GM21390 (cell line): ENCODE results near the gene LCN6.

Source experiments
- ATAC-seq: cut with Tn5 transposase; IDR thresholded peaks from one replicate; pipeline ENCODE4 v1.9.1; 2021; ENCODE audit not compliant: unreplicated experiment

Gene LCN6

GRCh38 chr9:136726631-136727191 is 21.6 kb downstream of the LCN6 start:
- no peak for ATAC-seq

DNA sequence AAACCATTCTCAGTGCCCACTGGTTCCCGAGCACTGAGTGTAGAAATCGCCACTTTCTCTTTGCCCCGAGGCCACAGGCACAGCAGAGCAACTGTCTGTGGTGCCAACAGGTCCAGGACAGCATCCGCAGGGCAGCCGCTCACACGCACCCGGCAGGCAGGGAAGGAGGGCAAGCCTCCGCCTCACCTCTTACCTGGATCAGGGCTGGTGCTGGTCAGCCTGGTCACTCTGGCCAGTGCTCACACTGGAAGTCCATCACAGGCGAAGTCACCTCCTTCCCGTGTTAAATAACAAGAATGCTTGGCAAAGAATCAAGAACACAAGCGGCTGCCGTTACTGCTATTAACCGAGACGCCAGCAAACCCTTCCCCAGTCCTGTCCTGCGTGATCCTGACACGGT is 22.2 kb downstream of the LCN6 start:
- no peak for ATAC-seq

- ATAC-seq, result no peak
These were observed 22.7 kb downstream of the LCN6 start for GRCh38 chr9:136725612-136726011.

GRCh38 chr9:136724772-136725171 is 23.6 kb downstream of the LCN6 start:
- no peak for ATAC-seq

DNA sequence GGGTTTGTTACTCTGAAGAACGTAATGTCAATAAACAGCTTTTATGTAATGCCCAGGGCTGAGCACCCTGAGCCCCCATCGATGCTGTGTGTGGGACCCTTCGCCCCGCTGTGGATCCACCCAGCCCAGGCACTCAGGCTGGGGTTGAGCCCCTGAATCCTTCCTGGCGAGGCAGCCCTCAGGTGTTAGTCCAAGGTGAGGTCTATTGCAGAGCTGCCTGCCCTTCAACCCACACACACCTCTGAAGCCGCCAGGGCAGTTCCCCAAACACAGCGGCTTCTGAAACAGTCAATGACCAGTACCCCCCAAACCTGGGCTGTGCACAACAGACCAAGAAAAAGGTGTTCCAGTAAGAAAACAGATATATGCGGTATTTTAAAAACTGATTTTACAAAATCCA is 24.3 kb downstream of the LCN6 start:
- no peak for ATAC-seq

- ATAC-seq, result no peak
These were observed 24.9 kb downstream of the LCN6 start for GRCh38 chr9:136723362-136723976.

DNA sequence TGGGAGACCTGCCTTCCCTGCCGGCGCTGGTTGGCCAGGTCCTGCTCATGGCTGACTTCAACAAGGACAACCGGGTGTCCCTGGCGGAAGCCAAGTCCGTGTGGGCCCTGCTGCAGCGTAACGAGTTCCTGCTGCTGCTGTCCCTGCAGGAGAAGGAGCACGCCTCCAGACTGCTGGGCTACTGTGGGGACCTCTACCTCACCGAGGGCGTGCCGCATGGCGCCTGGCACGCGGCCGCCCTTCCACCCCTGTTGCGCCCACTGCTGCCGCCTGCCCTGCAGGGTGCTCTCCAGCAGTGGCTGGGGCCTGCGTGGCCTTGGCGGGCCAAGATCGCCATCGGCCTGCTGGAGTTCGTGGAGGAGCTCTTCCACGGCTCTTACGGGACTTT is 25.4 kb downstream of the LCN6 start:
- ATAC-seq, result no peak

DNA sequence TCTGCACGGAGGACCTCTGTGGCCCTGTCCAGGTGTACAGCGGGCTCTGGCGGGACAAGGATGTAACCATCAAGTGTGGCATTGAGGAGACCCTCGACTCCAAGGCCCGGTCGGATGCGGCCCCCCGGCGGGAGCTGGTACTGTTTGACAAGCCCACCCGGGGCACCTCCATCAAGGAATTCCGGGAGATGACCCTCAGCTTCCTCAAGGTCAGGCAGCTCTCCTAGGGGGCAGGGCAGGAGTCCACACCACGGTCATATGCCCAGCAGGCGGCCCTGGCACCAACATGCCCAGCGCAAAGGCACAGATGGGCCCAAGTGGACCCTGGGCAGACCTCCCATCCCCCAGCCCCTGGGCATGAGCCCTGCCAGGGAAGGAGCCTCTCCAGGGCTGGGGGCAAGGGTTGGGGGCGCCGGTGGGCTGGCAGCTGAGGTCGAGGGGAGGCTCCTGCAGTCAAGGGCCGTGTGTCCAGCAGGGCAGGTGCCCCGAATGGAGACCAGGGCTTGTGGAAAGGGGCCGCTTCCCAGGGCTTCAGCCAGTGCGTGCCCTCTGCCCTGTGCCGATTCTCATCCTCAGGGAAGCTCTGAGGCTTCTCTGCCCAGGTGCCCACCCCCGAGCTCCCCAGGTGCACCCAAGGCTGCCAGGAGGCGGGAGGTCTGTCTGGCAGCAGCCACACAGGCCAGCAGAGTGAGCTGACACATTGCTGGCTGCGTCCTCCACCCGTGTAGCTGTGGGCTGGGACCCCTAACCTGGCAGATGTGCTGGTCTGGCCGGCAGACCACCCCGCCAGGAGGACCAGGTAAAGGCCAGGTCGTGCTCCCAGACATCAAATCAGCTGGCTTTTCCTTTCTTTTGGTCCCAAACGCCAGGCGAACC is 26.0 kb downstream of the LCN6 start:
- no peak for ATAC-seq

DNA sequence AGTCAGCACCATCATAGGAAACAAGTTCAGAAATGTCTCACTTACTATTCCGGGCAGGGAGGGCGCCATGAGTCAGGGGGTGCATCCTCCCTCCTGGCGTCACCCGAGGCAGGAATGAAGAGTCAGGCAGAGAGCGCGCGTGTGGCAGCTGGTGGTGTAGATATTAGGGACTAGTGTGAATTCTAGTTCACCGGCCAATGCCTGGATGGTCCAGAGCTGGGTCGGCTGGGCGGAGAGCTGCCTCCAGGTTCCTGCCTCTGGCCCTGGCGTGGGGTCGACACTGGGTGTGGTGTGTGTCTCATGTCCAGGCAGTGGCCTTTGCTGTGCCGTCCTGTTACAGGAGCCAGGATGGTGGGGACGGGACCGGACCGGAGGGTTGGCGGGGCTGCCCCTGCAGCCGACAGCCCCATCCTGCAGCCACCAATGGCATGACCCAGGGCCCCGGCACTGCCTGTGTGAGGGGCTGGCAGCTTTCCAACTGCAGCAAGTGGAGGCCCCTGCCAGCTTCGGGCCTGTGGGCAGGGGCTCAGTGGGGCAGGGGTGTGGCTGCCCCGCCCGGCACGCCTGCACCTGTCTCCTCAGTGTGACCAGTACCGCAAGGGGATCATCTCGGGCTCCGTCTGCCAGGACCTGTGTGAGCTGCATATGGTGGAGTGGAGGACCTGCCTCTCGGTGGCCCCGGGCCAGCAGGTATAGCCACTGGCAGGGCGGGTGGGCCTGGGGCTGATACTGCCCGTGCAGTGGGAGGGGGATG is 26.8 kb downstream of the LCN6 start:
- no peak for ATAC-seq

DNA sequence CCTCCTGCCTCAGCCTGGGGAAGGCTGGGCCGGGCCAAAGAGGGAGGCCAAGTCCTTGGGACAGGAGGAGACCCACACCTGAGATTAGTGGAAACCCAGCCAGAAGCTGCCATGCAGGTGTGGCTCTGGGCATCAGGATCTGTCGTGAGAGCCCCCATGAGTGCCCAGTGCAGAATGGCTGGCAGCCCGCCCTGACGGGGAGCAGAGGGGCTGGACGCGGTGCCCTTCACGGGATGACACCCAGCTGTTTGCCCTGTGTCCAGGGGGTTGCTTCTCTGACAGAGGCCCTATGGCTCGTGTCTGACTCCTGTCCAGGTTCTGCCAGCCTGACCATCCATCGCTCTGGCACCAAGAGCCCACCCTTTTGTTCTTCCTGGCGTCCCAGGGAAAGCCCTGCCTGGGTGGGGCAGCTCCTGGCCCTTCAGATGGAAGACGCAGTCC is 27.4 kb downstream of the LCN6 start:
- no peak for ATAC-seq

DNA sequence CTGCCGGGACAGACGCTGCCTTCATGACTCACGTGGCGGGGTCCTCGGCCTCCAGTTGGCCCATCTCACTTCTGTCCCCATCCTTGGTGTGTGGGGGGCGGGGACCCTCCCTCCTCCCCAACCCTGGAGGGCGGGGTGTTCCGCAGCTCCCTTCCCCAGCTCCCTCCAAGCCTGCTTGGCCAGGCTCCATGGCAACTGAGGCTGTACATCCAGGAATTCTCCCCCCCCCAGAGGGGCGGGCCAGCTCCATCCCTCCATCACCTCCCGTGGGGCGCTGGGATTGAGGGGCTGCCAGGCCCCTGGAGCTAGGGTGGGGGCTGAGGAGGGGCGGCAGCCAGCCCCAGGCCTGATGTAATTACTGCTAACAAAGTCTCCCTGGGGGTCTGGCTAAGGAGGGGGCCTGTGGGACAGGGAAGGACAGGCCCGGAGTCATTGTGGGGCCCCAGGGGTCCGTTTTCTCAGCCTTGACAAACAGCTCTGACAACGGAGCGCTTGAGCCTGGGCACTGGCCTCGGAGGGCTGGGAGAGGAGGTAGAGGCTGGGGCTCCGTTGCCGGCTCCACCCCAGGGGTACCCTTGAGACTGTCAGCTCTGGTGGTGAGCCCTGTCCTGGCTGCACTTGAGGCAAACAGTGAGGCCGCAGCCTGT is 28.0 kb downstream of the LCN6 start:
- ATAC-seq, result no peak

- ATAC-seq, result no peak
These were observed 29.0 kb downstream of the LCN6 start for GRCh38 chr9:136719195-136719880.

DNA sequence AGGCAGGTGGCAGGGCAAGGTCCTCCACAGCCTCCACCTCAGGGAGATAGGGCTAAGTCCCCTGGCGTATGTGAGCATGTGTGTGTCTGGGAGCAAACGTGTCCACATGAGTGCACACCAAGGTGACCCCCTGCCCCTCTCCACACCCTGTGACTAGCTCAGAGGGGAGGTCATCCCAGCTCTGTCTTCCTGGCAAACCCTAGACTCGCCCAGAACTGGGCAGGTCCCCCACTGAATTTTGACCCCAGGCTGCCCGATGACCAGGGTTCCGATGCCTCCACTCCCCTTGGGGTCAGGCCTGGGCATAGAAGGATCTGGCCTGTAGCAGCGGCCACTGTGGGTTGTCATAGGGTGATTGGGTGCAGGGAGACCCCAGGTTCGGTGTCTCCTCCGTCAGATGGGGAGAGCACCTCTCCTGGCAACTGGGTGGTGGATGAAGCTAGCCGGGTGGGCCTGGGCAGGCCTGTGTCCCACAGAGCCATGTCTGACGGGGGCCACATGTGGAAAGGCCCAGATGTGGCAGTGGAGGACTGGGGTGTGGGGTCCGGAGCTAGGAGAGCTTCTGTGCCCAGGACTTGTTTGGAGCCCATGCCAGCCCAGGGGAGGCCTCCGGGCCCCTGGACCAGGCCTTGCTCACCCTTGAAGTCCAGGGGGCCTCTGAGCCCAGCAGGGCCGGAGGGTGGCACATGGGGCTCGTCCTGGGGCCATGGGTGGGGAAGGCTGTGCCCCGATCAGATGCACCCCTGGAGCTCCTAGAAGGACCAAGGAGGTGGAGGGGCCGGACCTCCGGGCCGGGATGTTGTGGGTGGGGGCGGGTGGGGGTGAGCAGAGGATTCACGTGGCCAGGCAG is 29.8 kb downstream of the LCN6 start:
- ATAC-seq, result no peak

GRCh38 chr9:136717399-136717798 is 30.9 kb downstream of the LCN6 start:
- no peak for ATAC-seq

GRCh38 chr9:136714893-136715274 is 33.4 kb downstream of the LCN6 start:
- ATAC-seq, result no peak

GRCh38 chr9:136714096-136714892 is 34.0 kb downstream of the LCN6 start:
- no peak for ATAC-seq

GRCh38 chr9:136713550-136713949 is 34.8 kb downstream of the LCN6 start:
- ATAC-seq, result no peak

DNA sequence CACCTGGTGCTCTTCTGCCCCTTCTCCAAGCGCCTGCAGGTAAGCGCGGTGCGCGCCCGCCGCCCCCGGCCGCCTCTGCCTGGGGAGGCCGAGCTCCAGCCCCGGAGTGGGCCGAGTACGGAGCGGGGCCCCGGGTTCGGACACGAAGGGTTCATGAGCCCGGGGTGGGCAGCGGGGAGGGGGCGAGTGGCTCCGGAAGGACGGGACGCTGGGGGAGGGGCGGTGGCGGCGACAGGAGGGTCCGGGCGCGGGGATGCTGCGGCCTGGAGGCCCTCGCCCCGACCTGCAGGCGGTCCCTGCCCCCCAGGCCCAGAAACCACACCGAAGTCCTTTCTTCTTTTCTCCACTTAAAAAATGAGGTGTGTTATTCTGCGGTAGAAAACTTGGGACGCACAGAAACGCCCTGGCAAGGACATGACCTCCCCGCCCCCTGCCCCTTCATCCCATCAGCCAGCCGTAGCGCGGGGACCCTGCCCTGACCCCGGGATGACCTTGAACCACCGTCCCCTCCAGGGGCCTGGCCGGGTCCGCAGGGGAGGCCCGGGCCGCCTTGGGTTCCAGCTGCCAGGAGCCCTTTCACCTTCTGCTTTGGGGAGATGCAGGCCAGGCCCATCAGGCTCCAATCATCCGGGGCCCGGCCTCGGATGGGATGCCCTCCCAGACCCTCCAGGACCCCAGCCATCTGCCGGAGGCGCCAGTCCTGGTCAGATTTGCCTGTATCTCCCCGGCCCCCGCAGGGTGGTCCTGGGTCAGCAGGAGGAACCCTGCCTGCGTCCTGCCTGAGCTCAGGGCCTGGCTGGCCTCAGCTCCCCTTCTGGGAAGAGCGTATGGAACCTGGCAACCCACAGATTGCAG is 35.4 kb downstream of the LCN6 start:
- ATAC-seq, result no peak
